ENCODE data around the gene POU5F1. TPM values are rescaled to one million over a fixed set of nuclear protein-coding genes. Genes with fewer than 3 reads are reported as not detected.

POU5F1 gene
- total and polyA plus RNA-seq, 2 experiments from 2014 or later = 1.6 TPM; not detected in 1

DNA sequence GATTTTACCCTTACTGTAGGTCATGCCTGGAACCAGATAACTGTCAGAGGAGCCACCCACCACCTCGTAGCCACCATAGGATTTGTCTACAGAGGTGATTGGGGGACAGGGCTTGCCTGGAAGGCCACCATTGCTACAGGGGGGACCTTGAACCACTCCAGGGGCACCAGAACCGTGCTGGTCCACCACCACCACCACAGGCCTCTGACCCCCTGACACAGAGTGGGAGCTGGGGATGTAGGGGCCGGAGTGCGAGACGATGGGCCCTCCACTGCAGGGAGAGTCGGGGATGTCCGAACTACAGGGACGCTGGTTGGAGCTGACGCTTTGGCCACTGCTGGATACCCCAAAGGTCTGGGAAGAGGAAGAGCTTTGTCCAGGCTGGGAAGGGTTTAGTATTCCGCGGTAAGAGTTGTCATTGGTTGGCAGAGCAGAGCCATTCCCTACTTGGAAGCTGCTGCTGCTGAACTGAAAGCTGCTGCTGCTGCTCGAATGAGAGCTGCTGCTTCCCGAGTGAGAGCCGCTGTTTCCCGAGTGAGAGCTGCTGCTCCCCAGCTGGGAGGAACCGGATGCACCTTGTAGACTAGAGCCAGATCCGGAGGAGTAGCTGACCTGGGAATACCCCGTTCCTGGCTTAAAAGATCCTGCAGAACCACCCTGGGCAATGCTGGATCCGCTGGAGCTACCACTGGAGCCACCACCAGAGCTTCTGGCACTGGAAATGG lies 53.7 kb downstream of the POU5F1 start:
- Histone ChIP-seq H3K27me3 (no peaks in the 10 kb centered on the region), H3K36me3 (no peaks in the 10 kb centered on the region), H3K4me1 (ENCODE audit: low read depth) (no peaks in the 10 kb centered on the region), H3K9me3 (ENCODE audit: low read depth) (no peaks in the 10 kb centered on the region), H3K4me3 (no peak overlapping the region), H3K27ac (no peak overlapping the region)
- peak in 1 of 2 donors; percentile 53 for DNase-seq (ENCODE audit: low read depth in 1 of 2, low spot score in 1 of 2)
- TF ChIP-seq CTCF (IDR thresholded peaks at IDR 0.05; ENCODE audit: low read depth, low read length) = no peak

DNA sequence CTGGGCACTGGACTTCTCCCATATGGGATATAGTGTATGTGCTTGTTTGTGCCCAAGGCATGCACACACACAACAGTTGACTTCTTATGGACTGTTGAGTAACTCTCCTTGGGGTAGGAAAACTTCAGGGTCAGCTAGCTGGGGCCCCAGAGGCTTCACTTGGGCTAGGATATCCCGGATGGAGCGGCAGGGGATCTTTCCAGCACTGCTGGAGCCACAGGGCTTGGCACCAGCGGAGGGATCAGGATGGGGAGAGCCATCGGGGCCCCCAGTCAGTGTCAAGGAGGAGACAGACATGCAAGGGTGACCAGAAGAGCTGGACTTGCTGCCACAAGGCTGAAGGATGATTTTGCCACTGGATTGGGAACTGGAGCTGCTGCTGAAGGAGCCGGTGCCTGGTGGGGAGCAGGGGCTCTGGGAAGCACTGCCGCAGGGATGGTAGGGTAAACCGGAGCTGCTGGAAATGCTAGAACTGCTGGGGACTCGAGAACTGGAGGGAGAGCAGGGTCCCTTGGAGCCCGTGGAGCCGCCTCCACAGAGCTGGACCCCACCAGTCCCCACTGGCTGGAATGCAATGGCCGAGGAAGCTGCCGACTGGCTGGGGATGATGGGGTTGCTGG lies 54.4 kb downstream of the POU5F1 start:
- H3K4me1 ChIP-seq (ENCODE audit: low read depth) = no peaks in the 10 kb centered on the region
- no peaks in the 10 kb centered on the region for H3K36me3 ChIP-seq
- no peak overlapping the region for H3K27ac ChIP-seq
- H3K4me3 ChIP-seq = no peak overlapping the region
- no peaks in the 10 kb centered on the region for H3K27me3 ChIP-seq
- H3K9me3 ChIP-seq (ENCODE audit: low read depth) = no peaks in the 10 kb centered on the region
- DNase-seq (ENCODE audit: low read depth in 1 of 2, low spot score in 1 of 2) = no peak
- TF ChIP-seq CTCF (IDR thresholded peaks at IDR 0.05; ENCODE audit: low read depth, low read length) = no peak

- Histone ChIP-seq H3K4me1 (ENCODE audit: low read depth) (no peaks in the 10 kb centered on the region), H3K9me3 (ENCODE audit: low read depth) (no peaks in the 10 kb centered on the region), H3K36me3 (no peaks in the 10 kb centered on the region), H3K4me3 (no peak overlapping the region), H3K27ac (no peak overlapping the region), H3K27me3 (no peaks in the 10 kb centered on the region)
- peak in 1 of 2 donors; percentile 65 for DNase-seq (ENCODE audit: low read depth in 1 of 2, low spot score in 1 of 2)
- TF ChIP-seq CTCF (IDR thresholded peaks at IDR 0.05; ENCODE audit: low read depth, low read length) = peak; percentile 44
Measured at GRCh38 chr6:31114970-31115849, 55.3 kb downstream of the POU5F1 start.

DNA sequence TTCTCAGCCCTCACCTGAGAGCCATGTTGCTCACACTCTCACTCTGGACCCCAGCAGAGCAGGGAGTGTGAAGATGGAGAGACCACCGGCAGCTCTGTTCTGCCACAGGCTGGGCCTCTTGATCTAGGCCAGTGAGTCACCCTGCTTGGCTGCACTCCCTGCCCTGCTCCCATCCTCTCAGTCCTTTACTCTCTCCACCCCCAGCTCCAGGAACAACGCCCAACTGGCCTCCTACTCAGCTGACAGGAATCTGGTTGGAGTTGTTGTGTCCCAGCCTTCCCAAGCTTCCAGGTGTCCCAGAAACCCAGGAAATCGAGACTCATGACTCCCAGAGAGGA lies 56.0 kb downstream of the POU5F1 start, which contains the start of gene PSORS1C1:
Gene PSORS1C1, plus strand, starts transcription at position 260 of the 338 bp plus-strand sequence. CDS start 14,833 bp downstream, outside the sequence.
- no peak within 1 kb of the TSS for H3K27ac ChIP-seq

More for the DNA sequence above, 56.0 kb downstream of the POU5F1 start, which contains the start of gene PSORS1C1:
- DNase-seq (ENCODE audit: low read depth in 1 of 2, low spot score in 1 of 2) = peak in 1 of 2 donors; percentile 94
- no peak for TF ChIP-seq CTCF (IDR thresholded peaks at IDR 0.05; ENCODE audit: low read depth, low read length)
- Histone ChIP-seq H3K36me3 (no peaks in the 10 kb centered on the region), H3K27me3 (peaks cover 4% of the 10 kb centered on the region), H3K4me1 (ENCODE audit: low read depth) (no peaks in the 10 kb centered on the region), H3K9me3 (ENCODE audit: low read depth) (no peaks in the 10 kb centered on the region), H3K4me3 (no peak within 1 kb of the TSS)

Other genes with a start within 250 kb of the POU5F1 start
- not detected in 2 replicates for gene SFTA2, start 238.5 kb downstream of the POU5F1 start, total RNA-seq
- gene SFTA2, start 238.5 kb downstream of the POU5F1 start, polyA plus RNA-seq = 0.86 and 1.8 TPM in 2 replicates
- not detected in 2 replicates for gene MUCL3, start 229.7 kb downstream of the POU5F1 start, total RNA-seq
- 0.12 TPM in 1 of 2 replicates, not detected in the other for gene MUCL3, start 229.7 kb downstream of the POU5F1 start, polyA plus RNA-seq
- gene MUC21, start 187.0 kb downstream of the POU5F1 start, total RNA-seq = not detected in 2 replicates
- gene MUC21, start 187.0 kb downstream of the POU5F1 start, polyA plus RNA-seq = not detected in 2 replicates
- gene MUC22, start 160.2 kb downstream of the POU5F1 start, total RNA-seq = not detected in 2 replicates
- gene MUC22, start 160.2 kb downstream of the POU5F1 start, polyA plus RNA-seq = not detected in 2 replicates
- not detected in 2 replicates for gene C6orf15, start 58.1 kb downstream of the POU5F1 start, total RNA-seq
- gene C6orf15, start 58.1 kb downstream of the POU5F1 start, polyA plus RNA-seq = not detected in 2 replicates
- not detected in 2 replicates for gene PSORS1C1, start 55.9 kb downstream of the POU5F1 start, total RNA-seq
- gene PSORS1C1, start 55.9 kb downstream of the POU5F1 start, polyA plus RNA-seq = not detected in 2 replicates
- not detected in 2 replicates for gene CDSN, start 50.2 kb downstream of the POU5F1 start, total RNA-seq
- not detected in 2 replicates for gene CDSN, start 50.2 kb downstream of the POU5F1 start, polyA plus RNA-seq
- not detected in 2 replicates for gene PSORS1C2, start 31.6 kb downstream of the POU5F1 start, total RNA-seq
- not detected in 2 replicates for gene PSORS1C2, start 31.6 kb downstream of the POU5F1 start, polyA plus RNA-seq
- 25.1 and 55.5 TPM in 2 replicates for gene CCHCR1, start 12.9 kb downstream of the POU5F1 start, total RNA-seq
- gene CCHCR1, start 12.9 kb downstream of the POU5F1 start, polyA plus RNA-seq = 29.1 and 29.6 TPM in 2 replicates
- 3.7 and 7.0 TPM in 2 replicates for gene TCF19, start 12.1 kb downstream of the POU5F1 start, total RNA-seq
- gene TCF19, start 12.1 kb downstream of the POU5F1 start, polyA plus RNA-seq = 3.5 and 7.3 TPM in 2 replicates
- gene HLA-C, start 101.4 kb upstream of the POU5F1 start, total RNA-seq = 122 and 132 TPM in 2 replicates
- gene HLA-C, start 101.4 kb upstream of the POU5F1 start, polyA plus RNA-seq = 72.6 and 72.7 TPM in 2 replicates
- 7.7 and 23.7 TPM in 2 replicates for gene HLA-B, start 186.5 kb upstream of the POU5F1 start, total RNA-seq
- 15.6 and 27.2 TPM in 2 replicates for gene HLA-B, start 186.5 kb upstream of the POU5F1 start, polyA plus RNA-seq
- gene MICA, start 232.9 kb upstream of the POU5F1 start, total RNA-seq = 7.8 and 15.0 TPM in 2 replicates
- gene MICA, start 232.9 kb upstream of the POU5F1 start, polyA plus RNA-seq = 11.0 and 16.4 TPM in 2 replicates